GM21619 (cell line): ENCODE results near the gene HES7.
"Not testable (repeated sequence)": the region's sequence is repeated elsewhere in the genome, so short reads cannot be mapped to it uniquely, and the experiment has no call there.

Experiments used
- ATAC-seq: cut with Tn5 transposase; IDR thresholded peaks from one replicate; pipeline ENCODE4 v1.9.1; 2021; ENCODE audit not compliant: unreplicated experiment

HES7 gene

DNA sequence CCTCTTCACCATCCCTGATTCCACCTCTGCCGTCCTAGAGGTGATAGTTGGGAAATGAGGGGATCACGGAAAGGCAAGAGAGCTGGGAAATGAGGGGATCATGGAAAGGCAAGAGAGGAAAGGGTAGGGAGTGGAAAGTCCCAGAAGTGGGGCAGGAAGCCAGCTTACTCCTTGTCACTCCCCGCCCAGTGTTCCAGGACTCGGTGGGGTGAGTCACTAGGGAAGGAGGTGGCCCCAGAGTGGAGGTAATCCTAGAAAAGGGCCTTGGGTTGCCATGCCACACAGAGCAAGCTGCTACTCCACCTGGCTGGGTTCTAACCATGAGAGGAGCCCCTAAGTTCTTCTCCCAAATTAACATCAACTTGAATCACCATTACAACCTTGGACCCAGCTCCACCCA, 20.4 kb downstream of the HES7 start:
- no peak for ATAC-seq

GRCh38 chr17:8101721-8102120, 22.2 kb downstream of the HES7 start:
- no peak for ATAC-seq

- ATAC-seq, result no peak
These were observed 23.1 kb downstream of the HES7 start for GRCh38 chr17:8100763-8101162.

DNA sequence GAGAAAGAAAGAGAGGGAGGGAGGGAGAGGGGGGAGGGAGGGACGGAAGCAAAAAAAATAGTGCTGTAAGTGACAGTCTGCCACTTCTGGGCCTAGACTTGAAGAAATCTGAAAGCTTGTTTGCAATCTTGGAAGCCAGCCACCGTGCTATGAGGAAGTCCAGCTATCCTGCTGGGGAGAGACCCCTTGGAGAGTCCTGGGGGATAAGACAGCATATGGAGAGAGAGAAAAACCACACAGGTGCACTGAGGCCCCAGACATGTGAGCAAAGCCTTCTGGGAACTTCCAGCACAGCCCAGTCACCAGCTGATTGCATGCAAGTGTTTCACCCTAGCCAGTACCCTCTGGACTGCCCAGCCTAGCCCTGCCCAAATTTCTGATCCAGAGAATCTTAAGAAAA, 23.8 kb downstream of the HES7 start:
- ATAC-seq, result no peak

DNA sequence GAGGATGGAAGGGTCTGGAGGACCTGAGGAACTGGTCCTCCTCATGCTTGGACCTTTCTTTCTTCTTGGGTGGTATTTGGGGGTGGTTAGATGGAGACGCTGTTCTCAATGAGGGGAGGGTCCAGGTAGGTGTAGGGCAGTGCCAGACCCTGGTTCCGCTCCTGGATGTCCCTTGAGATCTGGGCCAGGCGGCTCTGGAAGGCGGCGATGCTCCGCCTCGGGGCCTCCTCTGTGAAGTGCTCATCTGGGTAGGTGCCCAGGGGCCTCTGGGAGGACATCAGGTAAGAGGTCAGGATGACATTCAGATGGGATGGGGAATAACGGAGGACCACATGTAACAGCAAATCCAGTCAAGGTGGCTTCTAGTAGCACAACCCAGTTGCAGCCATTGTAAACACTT, 27.4 kb downstream of the HES7 start:
- no peak for ATAC-seq

- no peak for ATAC-seq
These were observed 28.5 kb downstream of the HES7 start for GRCh38 chr17:8095361-8095760.

GRCh38 chr17:8091033-8091687, 32.7 kb downstream of the HES7 start:
- ATAC-seq, result peak; percentile 62

GRCh38 chr17:8089728-8090127, 34.2 kb downstream of the HES7 start:
- ATAC-seq, result no peak

DNA sequence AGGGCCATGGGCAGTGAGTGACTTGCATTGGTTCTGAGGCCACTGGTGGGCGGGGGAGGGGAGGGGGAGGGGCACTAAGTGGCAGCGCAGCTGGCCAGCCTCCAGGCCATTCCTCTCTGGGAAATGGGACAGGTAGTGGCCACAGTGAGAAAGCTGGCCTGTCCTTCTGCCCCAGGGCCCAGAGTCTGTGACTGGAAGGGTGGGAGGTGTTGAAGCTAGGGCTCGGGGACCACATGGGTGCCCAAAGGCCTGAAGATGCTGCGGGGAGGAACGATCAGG, 36.0 kb downstream of the HES7 start:
- no peak for ATAC-seq

DNA sequence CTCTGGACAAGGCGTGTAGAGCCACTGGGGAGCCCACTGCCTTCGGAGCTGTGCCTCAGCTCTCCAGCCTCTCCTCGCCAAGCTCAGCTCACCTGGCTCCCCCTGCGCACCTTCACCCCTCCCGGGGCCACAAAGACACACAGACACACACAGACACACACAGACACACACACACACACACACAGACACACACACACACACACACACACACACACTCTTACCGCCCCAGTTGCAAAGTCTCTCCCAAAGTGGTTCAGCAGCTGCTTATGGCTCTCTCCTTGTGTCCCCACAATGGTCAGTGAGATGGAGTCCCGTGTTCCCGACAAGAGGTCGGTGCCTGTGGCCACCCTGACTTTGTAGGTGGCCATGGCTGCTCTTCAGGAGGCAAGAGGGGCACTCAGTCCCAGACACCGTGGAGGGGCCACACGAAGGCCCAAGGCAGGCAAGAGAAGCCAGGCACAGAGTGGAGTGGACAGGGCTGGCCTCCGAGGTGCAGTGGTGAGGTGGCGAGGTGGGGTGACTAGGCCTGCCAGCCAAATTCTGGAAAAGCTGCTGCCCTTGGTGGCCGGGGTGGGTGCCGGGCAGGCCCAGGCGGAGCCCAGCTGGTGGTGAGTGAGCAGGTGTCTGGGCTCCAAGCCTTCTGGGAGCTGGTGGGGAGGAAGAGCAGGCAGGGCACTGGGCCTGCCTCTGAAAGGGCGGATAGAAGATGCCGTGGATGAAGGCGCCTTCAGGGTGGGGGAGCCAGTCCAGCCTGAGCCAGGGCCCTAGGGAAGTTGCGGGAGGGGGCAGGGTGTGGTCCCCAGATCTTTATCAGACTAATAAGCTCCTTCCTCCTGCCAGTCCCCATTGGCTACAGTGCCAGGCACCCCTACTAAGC, 36.6 kb downstream of the HES7 start, which contains the start of gene ALOX12B:
ALOX12B (minus strand) TSS at position 642 of the 877 bp plus-strand sequence; CDS start at position 368, 274 bp downstream.
- ATAC-seq, result no peak

DNA sequence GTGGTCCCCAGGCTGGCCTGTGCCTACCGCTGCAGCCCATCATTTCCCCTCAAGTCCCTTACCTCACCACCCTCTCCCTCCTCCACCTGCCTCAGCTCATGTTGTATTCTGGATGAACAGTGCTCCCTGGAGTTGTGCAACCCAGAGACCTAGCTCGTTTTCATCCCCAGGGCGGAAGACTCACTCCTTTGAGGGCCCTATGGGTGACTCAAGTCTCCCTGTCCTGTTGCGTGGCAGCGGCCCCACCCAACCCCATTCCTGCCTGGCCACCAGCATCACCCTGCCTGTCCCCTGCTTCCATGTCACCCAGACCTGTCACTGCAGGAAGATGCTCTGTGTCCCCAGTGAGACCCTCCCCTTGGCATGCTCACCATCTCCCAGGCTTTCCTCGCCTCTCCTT, 39.7 kb downstream of the HES7 start:
- ATAC-seq, result no peak

- no peak for ATAC-seq
These were observed 41.6 kb downstream of the HES7 start for GRCh38 chr17:8082292-8082691.

DNA sequence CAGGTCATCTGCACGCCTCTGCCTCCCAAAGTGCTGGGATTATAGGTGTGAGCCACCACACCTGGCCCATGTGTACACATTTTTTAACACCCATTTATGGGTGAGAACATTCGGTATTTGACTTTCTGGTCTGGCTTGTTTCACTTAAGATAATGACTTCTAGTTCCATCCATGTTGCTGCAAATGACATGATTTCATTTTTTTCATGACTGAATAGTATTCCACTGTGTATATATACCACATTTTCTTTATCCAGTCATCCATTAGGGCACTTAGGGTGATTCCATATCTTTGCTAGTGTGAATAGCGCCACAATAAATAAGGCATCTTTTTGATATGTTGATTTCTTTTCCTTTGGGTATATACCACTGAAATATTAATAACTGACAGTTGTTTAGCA, 42.0 kb downstream of the HES7 start:
- ATAC-seq, result no peak

DNA sequence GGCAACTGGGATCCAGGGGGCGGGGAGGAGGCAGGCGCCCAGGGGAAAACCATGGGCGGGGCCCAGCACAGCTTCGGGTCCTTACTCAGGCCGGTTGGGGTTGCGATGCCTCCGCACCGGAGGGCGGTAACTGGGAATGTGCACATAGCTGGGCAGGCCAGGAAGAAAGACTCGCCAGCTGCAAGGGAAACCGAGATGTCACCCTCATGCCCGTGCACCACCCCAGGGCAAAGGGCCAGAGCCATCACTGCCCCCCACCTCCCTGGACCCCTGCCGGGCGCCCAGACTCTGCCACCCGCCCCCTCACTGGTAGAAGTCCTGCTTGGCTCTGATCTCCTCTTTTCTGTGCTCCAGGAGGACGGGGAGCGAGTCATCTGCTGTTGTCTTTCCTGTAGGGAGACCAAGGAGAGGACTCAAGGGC, 43.1 kb downstream of the HES7 start:
- ATAC-seq, result no peak

GRCh38 chr17:8080208-8080798, 43.6 kb downstream of the HES7 start:
- ATAC-seq, result no peak

DNA sequence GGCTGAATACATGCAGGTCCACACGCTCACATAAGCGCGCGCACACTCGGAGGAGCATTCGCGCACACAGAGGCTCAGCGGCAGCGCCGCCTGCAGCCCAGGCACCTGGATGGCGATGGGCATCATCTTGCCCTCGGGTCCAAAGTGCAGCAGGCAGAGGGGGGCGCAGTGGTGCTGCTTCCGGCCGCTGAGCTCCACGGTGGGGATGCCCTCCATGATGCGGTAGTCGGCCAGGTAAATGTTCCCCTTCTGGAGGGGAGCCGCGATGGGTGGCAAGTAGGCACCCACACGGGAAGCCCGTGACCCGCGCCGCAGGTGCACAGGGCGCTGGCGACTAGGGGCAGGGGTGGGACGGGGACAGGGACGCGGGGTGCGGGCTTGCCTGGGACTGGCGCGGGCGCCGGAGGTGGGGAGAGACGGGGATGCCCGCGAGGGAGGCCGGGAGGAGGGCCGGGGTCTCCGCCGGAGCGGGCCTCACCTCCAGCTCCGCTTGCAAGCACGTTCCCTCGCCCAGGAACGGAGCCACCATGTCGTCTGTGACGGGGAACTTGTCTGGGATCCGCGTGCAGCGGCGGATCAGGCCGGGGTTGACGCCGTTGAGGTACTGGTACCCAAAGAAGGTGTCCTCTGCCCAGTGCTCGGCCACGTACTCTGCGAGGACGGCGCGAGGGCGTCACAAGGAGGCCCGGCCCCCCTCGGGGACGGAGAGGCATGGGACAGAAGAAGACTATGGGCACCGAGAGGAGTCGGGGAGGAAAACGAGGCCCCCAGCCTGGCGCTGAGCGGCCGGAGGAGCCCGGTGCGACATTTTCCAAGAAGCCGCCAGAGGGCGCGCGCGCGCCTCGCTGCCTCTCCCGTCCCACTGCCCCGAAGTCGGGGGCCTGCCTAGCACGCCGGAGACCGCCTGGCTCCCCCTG, 44.4 kb downstream of the HES7 start:
- ATAC-seq, result peak; percentile 59

DNA sequence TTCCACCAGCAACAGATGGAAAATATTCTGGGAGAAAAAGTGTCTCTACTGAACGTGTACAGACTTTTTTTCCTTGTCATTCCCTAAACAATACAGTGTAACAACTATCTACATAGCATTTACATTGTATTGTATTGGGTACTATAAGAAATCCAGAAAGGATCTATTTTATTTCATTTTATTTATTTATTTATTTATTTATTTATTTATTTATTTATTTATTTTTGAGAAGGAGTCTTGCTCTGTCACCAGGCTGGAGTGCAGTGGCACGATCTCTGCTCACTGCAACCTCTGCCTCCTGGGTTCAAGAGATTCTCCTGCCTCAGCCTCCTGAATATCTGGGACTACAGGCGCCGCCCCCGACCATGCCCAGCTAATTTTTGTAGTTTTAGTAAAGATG, 46.0 kb downstream of the HES7 start:
- ATAC-seq, result not testable (repeated sequence)

GRCh38 chr17:8076502-8077266, 47.2 kb downstream of the HES7 start:
- ATAC-seq, result no peak

- ATAC-seq, result no peak
These were observed 48.1 kb downstream of the HES7 start for GRCh38 chr17:8075574-8076342.

- ATAC-seq, result no peak
These were observed 48.8 kb downstream of the HES7 start for GRCh38 chr17:8075081-8075480.
